ENCODE measurements around the gene ITPR1. TPM values are rescaled to one million over a fixed set of nuclear protein-coding genes. Genes with fewer than 3 reads are reported as not detected.

ITPR1 gene
- total RNA-seq, 4 donors from 2014 or later = 184 to 305 (median 218) TPM

DNA sequence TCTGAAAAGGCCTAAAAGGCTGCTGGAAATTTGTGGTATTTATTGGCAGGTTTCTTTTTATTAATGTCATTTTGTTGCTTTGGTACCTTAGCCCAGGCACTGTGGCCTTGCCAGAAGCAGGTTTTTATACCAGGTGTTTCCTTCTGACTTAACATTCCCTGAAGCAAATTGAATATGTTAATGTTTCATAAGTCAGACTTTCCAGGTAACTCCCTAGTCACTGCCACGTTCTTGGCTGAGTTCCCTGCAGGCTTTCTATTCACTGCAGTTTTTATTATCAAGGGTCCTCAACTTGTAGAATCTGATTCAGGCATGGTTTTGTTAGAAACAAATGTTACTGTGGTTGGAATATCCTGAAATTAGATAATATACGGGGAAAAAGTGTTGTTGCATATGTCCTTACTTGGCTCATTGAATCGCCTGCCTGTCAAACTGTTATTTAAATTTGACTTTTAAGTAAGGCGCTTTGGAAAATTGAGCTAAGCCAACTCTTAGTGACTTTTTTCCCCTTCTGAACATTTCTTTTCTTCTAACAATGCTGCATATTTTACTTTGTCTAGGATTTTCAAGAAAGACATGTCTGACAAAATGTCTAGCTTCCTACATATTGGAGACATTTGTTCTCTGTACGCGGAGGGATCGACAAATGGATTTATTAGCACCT lies 22.9 kb downstream of the ITPR1 start:
- Histone ChIP-seq H3K9me3 (no peaks in the 10 kb centered on the region), H3K27ac (peak overlapping the region in 2 of 4 donors; percentile 39 to 42), H3K4me1 (peaks cover 5 to 97% (median 11%) of the 10 kb centered on the region in 3 donors), H3K36me3 (peaks cover 0 to 12% of the 10 kb centered on the region in 2 donors), H3K27me3 (no peaks in the 10 kb centered on the region), H3K4me3 (no peak overlapping the region)
- ATAC-seq = no peak
- TF ChIP-seq EP300 (IDR thresholded peaks at IDR 0.05) (no peak), POLR2AphosphoS5 (IDR thresholded peaks at IDR 0.05) (no peak), POLR2A (IDR thresholded peaks at IDR 0.05) (no peak)
- TF ChIP-seq, protein P1, sequence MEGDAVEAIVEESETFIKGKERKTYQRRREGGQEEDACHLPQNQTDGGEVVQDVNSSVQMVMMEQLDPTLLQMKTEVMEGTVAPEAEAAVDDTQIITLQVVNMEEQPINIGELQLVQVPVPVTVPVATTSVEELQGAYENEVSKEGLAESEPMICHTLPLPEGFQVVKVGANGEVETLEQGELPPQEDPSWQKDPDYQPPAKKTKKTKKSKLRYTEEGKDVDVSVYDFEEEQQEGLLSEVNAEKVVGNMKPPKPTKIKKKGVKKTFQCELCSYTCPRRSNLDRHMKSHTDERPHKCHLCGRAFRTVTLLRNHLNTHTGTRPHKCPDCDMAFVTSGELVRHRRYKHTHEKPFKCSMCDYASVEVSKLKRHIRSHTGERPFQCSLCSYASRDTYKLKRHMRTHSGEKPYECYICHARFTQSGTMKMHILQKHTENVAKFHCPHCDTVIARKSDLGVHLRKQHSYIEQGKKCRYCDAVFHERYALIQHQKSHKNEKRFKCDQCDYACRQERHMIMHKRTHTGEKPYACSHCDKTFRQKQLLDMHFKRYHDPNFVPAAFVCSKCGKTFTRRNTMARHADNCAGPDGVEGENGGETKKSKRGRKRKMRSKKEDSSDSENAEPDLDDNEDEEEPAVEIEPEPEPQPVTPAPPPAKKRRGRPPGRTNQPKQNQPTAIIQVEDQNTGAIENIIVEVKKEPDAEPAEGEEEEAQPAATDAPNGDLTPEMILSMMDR (IDR thresholded peaks at IDR 0.05) = no peak
- 55 to 64% methylated on average over 7 of the region's 7 CpGs for WGBS, 2 donors (ENCODE audit: low coverage in 1 of 2)

DNA sequence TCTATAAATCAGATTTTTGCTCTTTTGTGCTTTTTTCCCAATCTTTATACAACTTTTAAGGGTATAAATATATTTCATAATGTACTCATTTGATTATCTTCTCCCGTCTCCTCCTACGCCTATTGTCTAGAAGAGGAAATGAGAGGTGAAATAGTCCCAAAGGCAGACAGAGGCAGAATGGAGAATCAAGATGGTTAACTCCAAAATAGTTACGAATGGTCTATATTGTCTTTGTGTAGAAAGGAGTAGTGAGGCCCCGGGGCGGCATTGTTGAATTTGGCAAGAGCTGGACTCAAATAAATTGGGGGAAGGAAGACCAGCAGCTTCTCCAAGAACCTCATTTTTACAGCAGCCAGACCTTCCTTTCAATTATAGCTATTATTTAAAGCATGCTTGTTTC lies 23.9 kb downstream of the ITPR1 start:
- Histone ChIP-seq H3K36me3 (peaks cover 0 to 18% of the 10 kb centered on the region in 2 donors), H3K9me3 (no peaks in the 10 kb centered on the region), H3K4me3 (no peak overlapping the region), H3K27ac (peak overlapping the region in 1 of 4 donors; percentile 42), H3K27me3 (no peaks in the 10 kb centered on the region), H3K4me1 (peaks cover 5 to 95% (median 11%) of the 10 kb centered on the region in 3 donors)
- 62 to 80% methylated on average over 1 to 5 of the region's 5 CpGs for WGBS, 2 donors (ENCODE audit: low coverage in 1 of 2)
- no peak for ATAC-seq
- TF ChIP-seq EP300 (IDR thresholded peaks at IDR 0.05) (no peak), POLR2AphosphoS5 (IDR thresholded peaks at IDR 0.05) (no peak), POLR2A (IDR thresholded peaks at IDR 0.05) (no peak)
- TF ChIP-seq, protein P1 (IDR thresholded peaks at IDR 0.05) = no peak

DNA sequence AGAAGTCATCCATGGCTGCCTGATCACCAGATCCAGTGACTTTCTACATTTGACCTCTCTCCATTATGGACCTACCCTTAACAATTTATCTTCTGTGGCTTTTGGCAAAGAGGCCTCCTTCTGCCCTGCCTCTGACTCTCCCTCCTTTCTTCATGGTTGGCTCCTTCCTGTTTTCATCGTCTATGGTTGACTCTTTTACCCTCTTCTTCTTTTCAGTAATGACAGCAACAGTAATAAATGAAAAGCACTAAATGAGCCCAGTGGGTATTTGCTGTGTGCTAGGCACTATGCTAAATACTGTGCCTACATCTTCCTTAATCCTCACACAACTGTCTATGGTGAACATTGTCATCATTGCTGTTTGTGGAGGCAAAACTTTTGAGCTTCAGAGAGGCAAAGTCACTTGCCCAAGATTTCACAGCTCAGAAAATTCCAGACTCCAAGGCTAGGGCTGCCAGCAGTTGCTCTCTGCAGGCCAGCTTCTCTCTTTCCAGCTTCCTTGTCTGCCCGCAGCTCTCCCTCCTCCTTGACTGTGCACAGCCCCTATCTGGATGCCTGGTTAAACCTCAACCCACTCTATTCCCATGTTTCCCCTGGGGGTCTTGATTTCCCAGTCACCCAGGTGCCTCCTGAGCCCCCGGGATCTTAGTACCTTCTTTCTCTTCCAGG lies 24.6 kb downstream of the ITPR1 start:
- H3K4me3 ChIP-seq = no peak overlapping the region
- peak overlapping the region in 2 of 4 donors; percentile 42 to 51 for H3K27ac ChIP-seq
- ATAC-seq = no peak
- H3K9me3 ChIP-seq = no peaks in the 10 kb centered on the region
- no peaks in the 10 kb centered on the region for H3K27me3 ChIP-seq
- peaks cover 5 to 94% (median 11%) of the 10 kb centered on the region in 3 donors for H3K4me1 ChIP-seq
- no peak for TF ChIP-seq POLR2AphosphoS5 (IDR thresholded peaks at IDR 0.05)
- TF ChIP-seq POLR2A (IDR thresholded peaks at IDR 0.05) = no peak
- TF ChIP-seq, protein P1 (IDR thresholded peaks at IDR 0.05) = no peak
- TF ChIP-seq EP300 (IDR thresholded peaks at IDR 0.05) = no peak
- H3K36me3 ChIP-seq = peaks cover 0 to 18% of the 10 kb centered on the region in 2 donors
- WGBS, 2 donors (ENCODE audit: low coverage in 1 of 2) = 33 to 50% methylated on average over 3 of the region's 3 CpGs

DNA sequence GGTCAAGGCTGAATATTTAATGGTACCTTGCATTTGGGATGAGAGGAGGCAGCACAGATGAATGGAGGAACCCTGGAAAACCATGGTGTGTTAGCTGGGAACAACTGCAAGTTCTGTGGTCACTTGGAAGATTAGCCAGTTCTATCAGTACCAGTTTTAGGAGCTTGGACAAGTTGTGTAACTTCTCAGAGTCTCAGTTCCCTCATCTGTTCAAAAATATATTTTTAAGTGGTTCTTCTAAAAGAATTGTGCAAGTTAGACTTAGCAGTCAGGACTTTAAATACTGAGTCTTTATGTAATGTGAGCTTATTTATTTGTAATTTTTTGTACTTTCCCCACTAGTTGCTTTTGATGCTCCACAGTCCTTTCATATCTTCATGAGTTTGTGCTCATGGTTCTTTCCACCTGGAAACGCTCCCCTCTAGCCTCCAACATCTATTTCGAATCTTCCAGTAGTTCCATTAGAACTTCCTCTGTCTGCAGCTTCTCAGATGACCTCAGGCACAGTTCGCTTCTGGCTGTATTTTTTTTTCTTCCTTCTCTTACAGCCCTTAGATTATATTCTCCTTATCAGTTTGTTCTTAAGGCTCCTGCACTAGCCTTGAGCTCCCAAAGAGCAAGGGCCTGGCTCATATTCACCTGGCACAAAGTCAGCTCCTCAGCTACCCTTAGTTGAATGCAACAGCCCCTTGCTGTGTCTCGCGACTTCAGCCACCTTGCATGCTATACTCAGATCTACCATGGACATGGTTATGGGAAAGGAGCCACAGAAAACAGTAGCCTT lies 27.1 kb downstream of the ITPR1 start:
- peak; percentile 7 for ATAC-seq
- peak overlapping the region in 2 of 4 donors; percentile 35 to 51 for H3K27ac ChIP-seq
- no peak overlapping the region for H3K4me3 ChIP-seq
- no peaks in the 10 kb centered on the region for H3K9me3 ChIP-seq
- TF ChIP-seq EP300 (IDR thresholded peaks at IDR 0.05) = no peak
- TF ChIP-seq, protein P1 (IDR thresholded peaks at IDR 0.05) = no peak
- no peak for TF ChIP-seq POLR2A (IDR thresholded peaks at IDR 0.05)
- no peak for TF ChIP-seq POLR2AphosphoS5 (IDR thresholded peaks at IDR 0.05)
- no peaks in the 10 kb centered on the region for H3K27me3 ChIP-seq
- peaks cover 14 to 95% (median 24%) of the 10 kb centered on the region in 3 donors for H3K4me1 ChIP-seq
- 53 to 82% methylated on average over 4 of the region's 5 CpGs for WGBS, 2 donors (ENCODE audit: low coverage in 1 of 2)
- peaks cover 0 to 18% of the 10 kb centered on the region in 2 donors for H3K36me3 ChIP-seq

All from gastroesophageal sphincter (tissue), 4 donors.